GM21717 (cell line): ENCODE measurements around the gene RABEP2.
"Not testable (repeated sequence)": the region's sequence is repeated elsewhere in the genome, so short reads cannot be mapped to it uniquely, and the experiment has no call there.

Experiments used
- ATAC-seq: cut with Tn5 transposase; IDR thresholded peaks from one replicate; pipeline ENCODE4 v1.9.1; 2021; ENCODE audit warnings: mild to moderate bottlenecking, moderate library complexity; ENCODE audit not compliant: unreplicated experiment

The RABEP2 gene

GRCh38 chr16:28904828-28905227, 20.2 kb downstream of the RABEP2 start:
- no peak for ATAC-seq

GRCh38 chr16:28904363-28904762, 20.7 kb downstream of the RABEP2 start:
- ATAC-seq: no peak

GRCh38 chr16:28903344-28904042, 21.5 kb downstream of the RABEP2 start:
- no peak for ATAC-seq

GRCh38 chr16:28902909-28903308, 22.1 kb downstream of the RABEP2 start:
- no peak for ATAC-seq

GRCh38 chr16:28901862-28902261, 23.2 kb downstream of the RABEP2 start:
- no peak for ATAC-seq

GRCh38 chr16:28900601-28901000, 24.4 kb downstream of the RABEP2 start:
- no peak for ATAC-seq

GRCh38 chr16:28899882-28900590, 25.0 kb downstream of the RABEP2 start:
- ATAC-seq: no peak

- no peak for ATAC-seq
These were observed 26.1 kb downstream of the RABEP2 start for GRCh38 chr16:28898942-28899341.

GRCh38 chr16:28898266-28898665, 26.8 kb downstream of the RABEP2 start:
- no peak for ATAC-seq

GRCh38 chr16:28897826-28898225, 27.2 kb downstream of the RABEP2 start:
- ATAC-seq: no peak

GRCh38 chr16:28895609-28896008, 29.4 kb downstream of the RABEP2 start:
- ATAC-seq: no peak

GRCh38 chr16:28893291-28893690, 31.7 kb downstream of the RABEP2 start:
- ATAC-seq: no peak

GRCh38 chr16:28891964-28892890, 32.8 kb downstream of the RABEP2 start:
- no peak for ATAC-seq

- not testable (repeated sequence) for ATAC-seq
These were observed 34.7 kb downstream of the RABEP2 start for GRCh38 chr16:28890355-28890754.

GRCh38 chr16:28886945-28887344, 38.1 kb downstream of the RABEP2 start:
- ATAC-seq: no peak

GRCh38 chr16:28884045-28884444, 41.0 kb downstream of the RABEP2 start:
- no peak for ATAC-seq

- ATAC-seq: no peak
These were observed 41.6 kb downstream of the RABEP2 start for GRCh38 chr16:28883221-28883996.

- no peak for ATAC-seq
These were observed 42.4 kb downstream of the RABEP2 start for GRCh38 chr16:28882551-28883160.

- not testable (repeated sequence) for ATAC-seq
These were observed 43.5 kb downstream of the RABEP2 start for GRCh38 chr16:28881565-28881964.

- ATAC-seq: no peak
These were observed 44.1 kb downstream of the RABEP2 start for GRCh38 chr16:28880955-28881354.
